ENCODE data around the gene LDLRAD3. TPM values are rescaled to one million over a fixed set of nuclear protein-coding genes. Genes with fewer than 3 reads are reported as not detected.

Gene LDLRAD3
- total RNA-seq = 21.6 TPM

GRCh38 chr11:35943713-35944502 is at the start of gene LDLRAD3:
Gene LDLRAD3, plus strand, starts transcription at chr11:35944062. Its CDS starts 37 bp downstream, at chr11:35944099.
- intact Hi-C loops (cut with DNase I) = loop anchor here (5.0 to 10.0 kb wide), 3 partner anchors 63 to 329 kb away; partner anchors contain the start of gene FJX1
- Histone ChIP-seq H3K27me3 (no peaks in the 10 kb centered on the region), H3K9me3 (no peaks in the 10 kb centered on the region), H3K36me3 (no peaks in the 10 kb centered on the region), H3K27ac (peak within 1 kb of the TSS; percentile 38 to 43), H3K4me1 (peaks cover 0 to 3% of the 10 kb centered on the region in 2 donors), H3K4me3 (peak within 1 kb of the TSS; percentile 73 to 82)
- peak in 1 of 2 donors; percentile 82 for DNase-seq (ENCODE audit: low spot score in 2 of 2)
- TF ChIP-seq CTCF (IDR thresholded peaks at IDR 0.05) = no peak

GRCh38 chr11:35897019-35897418 is 46.8 kb upstream of the LDLRAD3 start:
- no peak for TF ChIP-seq CTCF (IDR thresholded peaks at IDR 0.05)
- H3K36me3 ChIP-seq = no peaks in the 10 kb centered on the region
- no peak for DNase-seq (ENCODE audit: low spot score in 2 of 2)
- H3K4me1 ChIP-seq = no peaks in the 10 kb centered on the region
- no peak overlapping the region for H3K27ac ChIP-seq
- H3K27me3 ChIP-seq = no peaks in the 10 kb centered on the region
- H3K4me3 ChIP-seq = no peak overlapping the region
- intact Hi-C loops (cut with DNase I) = no loop called here
- peaks cover 0 to 6% of the 10 kb centered on the region in 2 donors for H3K9me3 ChIP-seq

GRCh38 chr11:35902961-35903360 is 40.9 kb upstream of the LDLRAD3 start:
- no peak for TF ChIP-seq CTCF (IDR thresholded peaks at IDR 0.05)
- Histone ChIP-seq H3K27me3 (no peaks in the 10 kb centered on the region), H3K9me3 (peaks cover 0 to 20% of the 10 kb centered on the region in 2 donors), H3K36me3 (no peaks in the 10 kb centered on the region), H3K4me1 (no peaks in the 10 kb centered on the region), H3K27ac (no peak overlapping the region), H3K4me3 (no peak overlapping the region)
- intact Hi-C loops (cut with DNase I) = no loop called here
- no peak for DNase-seq (ENCODE audit: low spot score in 2 of 2)

GRCh38 chr11:35905646-35906276 is 38.1 kb upstream of the LDLRAD3 start:
- Histone ChIP-seq H3K4me3 (no peak overlapping the region), H3K9me3 (peaks cover 0 to 17% of the 10 kb centered on the region in 2 donors), H3K27me3 (no peaks in the 10 kb centered on the region), H3K27ac (no peak overlapping the region), H3K36me3 (no peaks in the 10 kb centered on the region), H3K4me1 (no peaks in the 10 kb centered on the region)
- no peak for DNase-seq (ENCODE audit: low spot score in 2 of 2)
- TF ChIP-seq CTCF (IDR thresholded peaks at IDR 0.05) = no peak
- intact Hi-C loops (cut with DNase I) = no loop called here

GRCh38 chr11:35906277-35906661 is 37.6 kb upstream of the LDLRAD3 start:
- Histone ChIP-seq H3K4me1 (no peaks in the 10 kb centered on the region), H3K9me3 (peaks cover 0 to 17% of the 10 kb centered on the region in 2 donors), H3K4me3 (no peak overlapping the region), H3K36me3 (no peaks in the 10 kb centered on the region), H3K27ac (no peak overlapping the region), H3K27me3 (no peaks in the 10 kb centered on the region)
- no peak for TF ChIP-seq CTCF (IDR thresholded peaks at IDR 0.05)
- intact Hi-C loops (cut with DNase I) = no loop called here
- DNase-seq (ENCODE audit: low spot score in 2 of 2) = no peak
